Loucy (cell line): ENCODE measurements around the gene TMEM187.

Source experiments
- EZH2phosphoT487 ChIP-seq: fragments of 200-600 bp; IDR thresholded peaks from 2 replicates; pipeline ENCODE4 v1.6.1; 2018; ENCODE audit warnings: antibody characterized with exemption, mild to moderate bottlenecking, moderate library complexity, borderline replicate concordance
- TF ChIP-seq, protein P1 (sequence below): fragments of 200-600 bp; sonication (generic); conservative IDR thresholded peaks from 2 replicates; pipeline ENCODE4 v1.5.1; 2014; ENCODE audit warnings: mild to moderate bottlenecking, antibody characterized with exemption, low read length

DNA sequence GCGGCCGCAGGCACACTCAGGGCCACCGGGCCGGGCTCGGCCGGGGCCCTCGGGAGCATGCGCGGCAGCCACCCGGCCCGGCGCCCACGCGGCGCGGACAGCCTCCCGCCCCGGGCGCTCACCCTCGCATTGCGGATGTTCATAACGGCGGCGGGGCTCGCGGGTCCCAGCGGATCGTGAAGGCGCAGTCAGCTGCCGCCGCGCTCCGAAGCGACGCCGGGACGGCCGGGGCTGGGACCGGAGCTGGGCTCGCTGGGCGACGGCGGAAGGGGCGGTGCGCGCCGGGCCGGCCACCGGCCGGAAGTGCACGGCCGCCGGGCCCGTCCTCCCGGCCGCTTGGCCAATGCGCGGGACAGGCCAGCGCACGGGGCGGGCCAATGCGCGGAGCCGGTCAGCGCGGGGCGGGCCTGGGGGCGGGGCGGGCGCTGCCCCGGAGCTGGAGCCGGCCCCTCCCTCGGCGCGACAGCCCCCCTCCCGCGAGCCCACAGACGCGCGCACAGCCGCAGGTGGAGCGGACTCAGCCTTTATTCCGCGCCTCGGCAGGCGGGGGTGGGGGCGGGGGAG, 37.7 kb upstream of the TMEM187 start, which contains the start of gene NAA10:
- TF ChIP-seq, protein P1, sequence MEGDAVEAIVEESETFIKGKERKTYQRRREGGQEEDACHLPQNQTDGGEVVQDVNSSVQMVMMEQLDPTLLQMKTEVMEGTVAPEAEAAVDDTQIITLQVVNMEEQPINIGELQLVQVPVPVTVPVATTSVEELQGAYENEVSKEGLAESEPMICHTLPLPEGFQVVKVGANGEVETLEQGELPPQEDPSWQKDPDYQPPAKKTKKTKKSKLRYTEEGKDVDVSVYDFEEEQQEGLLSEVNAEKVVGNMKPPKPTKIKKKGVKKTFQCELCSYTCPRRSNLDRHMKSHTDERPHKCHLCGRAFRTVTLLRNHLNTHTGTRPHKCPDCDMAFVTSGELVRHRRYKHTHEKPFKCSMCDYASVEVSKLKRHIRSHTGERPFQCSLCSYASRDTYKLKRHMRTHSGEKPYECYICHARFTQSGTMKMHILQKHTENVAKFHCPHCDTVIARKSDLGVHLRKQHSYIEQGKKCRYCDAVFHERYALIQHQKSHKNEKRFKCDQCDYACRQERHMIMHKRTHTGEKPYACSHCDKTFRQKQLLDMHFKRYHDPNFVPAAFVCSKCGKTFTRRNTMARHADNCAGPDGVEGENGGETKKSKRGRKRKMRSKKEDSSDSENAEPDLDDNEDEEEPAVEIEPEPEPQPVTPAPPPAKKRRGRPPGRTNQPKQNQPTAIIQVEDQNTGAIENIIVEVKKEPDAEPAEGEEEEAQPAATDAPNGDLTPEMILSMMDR, result no peak
- no peak for TF ChIP-seq EZH2phosphoT487
